Measurements from ENCODE around the gene PPP2R5E.

DNA sequence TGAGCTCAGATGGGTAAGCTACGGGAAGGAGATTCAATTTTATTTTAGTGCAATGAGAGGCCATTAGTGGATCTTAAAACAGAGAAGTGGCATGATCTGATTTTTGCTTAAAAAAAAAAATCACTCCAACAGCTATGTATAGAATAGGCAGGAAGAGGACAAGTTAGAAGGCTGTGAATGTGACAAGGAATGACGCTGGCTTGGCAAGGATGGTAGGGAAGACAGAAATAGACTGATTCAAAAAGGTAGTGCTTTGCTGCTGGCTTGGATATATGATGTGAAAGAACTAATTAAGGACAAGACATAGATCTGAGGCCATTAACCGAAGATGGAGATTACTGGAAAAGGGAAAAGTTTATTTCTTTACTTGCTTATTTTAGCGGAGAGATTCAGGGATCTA, 119.3 kb downstream of the PPP2R5E start:
- TF ChIP-seq POLR2A (IDR thresholded peaks at IDR 0.05; ENCODE audit: low read length) (no peak), GATA1 (IDR thresholded peaks at IDR 0.05; ENCODE audit: low read depth, low read length) (no peak)
